Cardiac muscle cell (in vitro differentiated cells and primary cell): ENCODE data around the gene PARVA. TPM values are rescaled to one million over a fixed set of nuclear protein-coding genes. Genes with fewer than 3 reads are reported as not detected.

ENCODE experiments used
- DNase-seq, 2 donors: peaks; one replicate each; pipeline versions ENCODE4 v3.0.0 to v3.0.0-alpha.2; 2010 to 2017; ENCODE audit warnings: low read depth in 1 of 2, low spot score in 1 of 2
- H3K27ac ChIP-seq: fragments of 200-600 bp; sonication (generic); 2 replicates; pipeline ENCODE4 v1.5.1; 2016
- H3K27me3 ChIP-seq: fragments of 200-600 bp; sonication (generic); 2 replicates; pipeline ENCODE4 v1.6.0; 2016; ENCODE audit warnings: control low read depth
- H3K36me3 ChIP-seq: fragments of 200-600 bp; sonication (generic); 2 replicates; pipeline ENCODE4 v1.5.1; 2016; ENCODE audit warnings: control low read depth
- H3K4me1 ChIP-seq: fragments of 200-600 bp; sonication (generic); 2 replicates; pipeline ENCODE4 v1.8.1; 2017; ENCODE audit warnings: low read depth, mild to moderate bottlenecking, mixed run types
- H3K4me3 ChIP-seq: fragments of 200-600 bp; sonication (generic); 2 replicates; pipeline ENCODE4 v1.5.1; 2016; ENCODE audit warnings: mild to moderate bottlenecking
- H3K9me3 ChIP-seq: fragments of 200-600 bp; sonication (generic); 2 replicates; pipeline ENCODE4 v1.5.1; 2017; ENCODE audit warnings: low read depth, mild to moderate bottlenecking, control low read depth
- CTCF ChIP-seq: IDR thresholded peaks from 2 replicates; pipeline ENCODE4 v1.5.1; 2012; ENCODE audit warnings: low read depth, mild to moderate bottlenecking, low read length
- polyA plus RNA-seq: library from polyadenylated mRNA; unstranded; fragments of >200 nt; fragmentation: Nextera tagmentation; extraction: Ambion mirVana; gene quantifications from 2 replicates; pipeline ENCODE4 v1.2.1, GENCODE V29; 2016
- total RNA-seq: library from RNA; depleted of rRNA; stranded (reverse); fragments of >200 nt; gene quantifications from 2 replicates; pipeline ENCODE4 v1.2.3, GENCODE V29; 2016

The PARVA gene
- total and polyA plus RNA-seq, 2 experiments from 2014 or later = 13.0 to 24.2 TPM

- Histone ChIP-seq H3K4me3 (no peak overlapping the region), H3K27me3 (no peaks in the 10 kb centered on the region), H3K9me3 (no peaks in the 10 kb centered on the region), H3K27ac (no peak overlapping the region), H3K4me1 (peaks cover 10% of the 10 kb centered on the region), H3K36me3 (no peaks in the 10 kb centered on the region)
- DNase-seq = no peak
- TF ChIP-seq CTCF = no peak
Observed at GRCh38 chr11:12395333-12395732, 18.0 kb downstream of the PARVA start.

- TF ChIP-seq CTCF = no peak
- H3K27ac ChIP-seq = peak overlapping the region; percentile 18
- H3K9me3 ChIP-seq = no peaks in the 10 kb centered on the region
- no peaks in the 10 kb centered on the region for H3K4me1 ChIP-seq
- no peaks in the 10 kb centered on the region for H3K27me3 ChIP-seq
- H3K36me3 ChIP-seq = no peaks in the 10 kb centered on the region
- peak in 1 of 2 donors; percentile 96 for DNase-seq
- no peak overlapping the region for H3K4me3 ChIP-seq
Observed at GRCh38 chr11:12397931-12398334, 20.6 kb downstream of the PARVA start.

- no peak for DNase-seq
- H3K9me3 ChIP-seq = no peaks in the 10 kb centered on the region
- no peaks in the 10 kb centered on the region for H3K36me3 ChIP-seq
- H3K4me1 ChIP-seq = no peaks in the 10 kb centered on the region
- H3K27ac ChIP-seq = no peak overlapping the region
- no peak for TF ChIP-seq CTCF
- H3K4me3 ChIP-seq = no peak overlapping the region
- H3K27me3 ChIP-seq = no peaks in the 10 kb centered on the region
Observed at GRCh38 chr11:12399355-12399754, 22.0 kb downstream of the PARVA start.

GRCh38 chr11:12402025-12402424 lies 24.7 kb downstream of the PARVA start:
- Histone ChIP-seq H3K27ac (no peak overlapping the region), H3K27me3 (no peaks in the 10 kb centered on the region), H3K9me3 (no peaks in the 10 kb centered on the region), H3K36me3 (no peaks in the 10 kb centered on the region), H3K4me1 (no peaks in the 10 kb centered on the region), H3K4me3 (no peak overlapping the region)
- DNase-seq = no peak
- no peak for TF ChIP-seq CTCF

GRCh38 chr11:12402691-12403120 lies 25.3 kb downstream of the PARVA start:
- Histone ChIP-seq H3K9me3 (no peaks in the 10 kb centered on the region), H3K27ac (no peak overlapping the region), H3K4me1 (no peaks in the 10 kb centered on the region), H3K36me3 (no peaks in the 10 kb centered on the region), H3K4me3 (no peak overlapping the region), H3K27me3 (no peaks in the 10 kb centered on the region)
- DNase-seq = peak in 1 of 2 donors; percentile 76
- TF ChIP-seq CTCF = no peak
